HepG2 (cell line): ENCODE data around the gene PLPPR3. TPM values are rescaled to one million over a fixed set of nuclear protein-coding genes. Genes with fewer than 3 reads are reported as not detected.
A peak's percentile ranks its signal among the peaks of the same experiment; 100 is the strongest.

Experiments
- ARNT ChIP-seq: fragments of 450-650 bp; IDR thresholded peaks from 2 replicates; pipeline ENCODE4 v1.6.1; 2017
- FOXA3 ChIP-seq: IDR thresholded peaks from 2 replicates; pipeline ENCODE4 v1.6.1; 2016; ENCODE audit warnings: missing genetic modification reagents, missing compliant biosample characterization
- HNRNPL ChIP-seq: fragments of 200-400 bp; formaldehyde crosslinking; IDR thresholded peaks from 2 replicates; pipeline ENCODE4 v1.6.1; 2017; ENCODE audit warnings: mild to moderate bottlenecking, low read depth, low read length
- NFYB ChIP-seq: sonication (generic); formaldehyde crosslinking; IDR thresholded peaks from 2 replicates; pipeline ENCODE4 v1.4.0; 2020; ENCODE audit warnings: missing genetic modification reagents
- REL ChIP-seq: sonication (generic); formaldehyde crosslinking; conservative IDR thresholded peaks from 2 replicates; pipeline ENCODE4 v1.8.0; 2022; ENCODE audit warnings: mild to moderate bottlenecking, missing genetic modification reagents, moderate library complexity
- RNF2 ChIP-seq: fragments of 450-650 bp; conservative IDR thresholded peaks from 2 replicates; pipeline ENCODE4 v1.6.1; 2016; ENCODE audit warnings: low read depth
- TBL1XR1 ChIP-seq: fragments of 150-350 bp; IDR thresholded peaks from 2 replicates; pipeline ENCODE4 v1.6.1; 2014; ENCODE audit warnings: borderline replicate concordance, low read length; ENCODE audit not compliant: partially characterized antibody
- YEATS2 ChIP-seq: sonication (generic); formaldehyde crosslinking; IDR thresholded peaks from 2 replicates; pipeline ENCODE4 v1.4.0; 2020; ENCODE audit warnings: missing genetic modification reagents, borderline replicate concordance
- ZFP1 ChIP-seq: IDR thresholded peaks from 2 replicates; pipeline ENCODE4 v1.6.1; 2016
- ZFP90 ChIP-seq: sonication (generic); formaldehyde crosslinking; IDR thresholded peaks from 2 replicates; pipeline ENCODE4 v1.8.0; 2022; ENCODE audit warnings: missing genetic modification reagents, mild to moderate bottlenecking, inconsistent platforms, borderline replicate concordance
- ZMYM3 ChIP-seq: sonication (generic); formaldehyde crosslinking; IDR thresholded peaks from 2 replicates; pipeline ENCODE4 v1.5.1; 2020; ENCODE audit warnings: mild to moderate bottlenecking, missing genetic modification reagents
- ZNF235 ChIP-seq: sonication (generic); formaldehyde crosslinking; IDR thresholded peaks from 2 replicates; pipeline ENCODE4 v1.8.1; 2023; ENCODE audit warnings: mild to moderate bottlenecking, missing genetic modification reagents, borderline replicate concordance
- ZNF430 ChIP-seq: sonication (generic); formaldehyde crosslinking; IDR thresholded peaks from 2 replicates; pipeline ENCODE4 v1.9.0; 2021; ENCODE audit warnings: mild to moderate bottlenecking, missing genetic modification reagents
- ZNF501 ChIP-seq: sonication (generic); formaldehyde crosslinking; IDR thresholded peaks from 2 replicates; pipeline ENCODE4 v1.5.1; 2020; ENCODE audit warnings: mild to moderate bottlenecking, moderate library complexity, missing genetic modification reagents
- ZNF557 ChIP-seq: sonication (generic); formaldehyde crosslinking; IDR thresholded peaks from 2 replicates; pipeline ENCODE4 v1.4.0; 2020; ENCODE audit warnings: missing genetic modification reagents
- ZNF713 ChIP-seq: sonication (generic); formaldehyde crosslinking; IDR thresholded peaks from 2 replicates; pipeline ENCODE4 v1.4.0; 2020; ENCODE audit warnings: mild to moderate bottlenecking, missing genetic modification reagents
- ZNF773 ChIP-seq: sonication (generic); formaldehyde crosslinking; IDR thresholded peaks from 2 replicates; pipeline ENCODE4 v1.4.0; 2020; ENCODE audit warnings: missing genetic modification reagents, borderline replicate concordance
- ZSCAN29 ChIP-seq: sonication (generic); formaldehyde crosslinking; conservative IDR thresholded peaks from 2 replicates; pipeline ENCODE4 v1.4.0; 2020; ENCODE audit warnings: mild to moderate bottlenecking, missing genetic modification reagents
- polyA plus RNA-seq, 8 experiments: library from polyadenylated mRNA; depleted of rRNA in 3 of 8; stranded (reverse) in 7 of 8; unstranded in 1 of 8; fragments of >200 nt; fragmentation: Illumina TruSeq in 4 of 8; extraction: Trizol in 4 of 8; gene quantifications; 2 replicates each; pipeline versions ENCODE4 v1.2.1 to v1.2.3, GENCODE V29; 2011 to 2016; ENCODE audit warnings: low read depth in 4 of 8, missing spikeins in 1 of 8, mixed read lengths in 1 of 8; ENCODE audit not compliant: insufficient read depth in 1 of 8
- total RNA-seq, 5 experiments: library from RNA; depleted of rRNA; stranded (reverse); fragments of >200 nt; fragmentation: Illumina TruSeq; extraction: Trizol; gene quantifications; 2 replicates each; pipeline ENCODE4 v1.2.3, GENCODE V29; 2016; ENCODE audit warnings: low read depth in 1 of 5
- TF ChIP-seq, protein P1 (sequence below): sonication (generic); formaldehyde crosslinking; IDR thresholded peaks from 2 replicates; pipeline ENCODE4 v1.5.1; 2020; ENCODE audit warnings: mild to moderate bottlenecking, missing genetic modification reagents
- TF ChIP-seq, protein P2 (sequence below): sonication (generic); formaldehyde crosslinking; IDR thresholded peaks from 2 replicates; pipeline ENCODE4 v1.4.0; 2020; ENCODE audit warnings: missing genetic modification reagents, borderline replicate concordance
- TF ChIP-seq, protein P3 (sequence below): IDR thresholded peaks from 2 replicates; pipeline ENCODE4 v1.6.1; 2016; ENCODE audit warnings: mild to moderate bottlenecking, missing biosample characterization, missing genetic modification reagents

The PLPPR3 gene
- total and polyA plus RNA-seq, 2 of the 13 experiments (the other 11 are each of a cell fraction or from before 2014, with no cell fraction given) = 0.07 to 0.16 TPM

DNA sequence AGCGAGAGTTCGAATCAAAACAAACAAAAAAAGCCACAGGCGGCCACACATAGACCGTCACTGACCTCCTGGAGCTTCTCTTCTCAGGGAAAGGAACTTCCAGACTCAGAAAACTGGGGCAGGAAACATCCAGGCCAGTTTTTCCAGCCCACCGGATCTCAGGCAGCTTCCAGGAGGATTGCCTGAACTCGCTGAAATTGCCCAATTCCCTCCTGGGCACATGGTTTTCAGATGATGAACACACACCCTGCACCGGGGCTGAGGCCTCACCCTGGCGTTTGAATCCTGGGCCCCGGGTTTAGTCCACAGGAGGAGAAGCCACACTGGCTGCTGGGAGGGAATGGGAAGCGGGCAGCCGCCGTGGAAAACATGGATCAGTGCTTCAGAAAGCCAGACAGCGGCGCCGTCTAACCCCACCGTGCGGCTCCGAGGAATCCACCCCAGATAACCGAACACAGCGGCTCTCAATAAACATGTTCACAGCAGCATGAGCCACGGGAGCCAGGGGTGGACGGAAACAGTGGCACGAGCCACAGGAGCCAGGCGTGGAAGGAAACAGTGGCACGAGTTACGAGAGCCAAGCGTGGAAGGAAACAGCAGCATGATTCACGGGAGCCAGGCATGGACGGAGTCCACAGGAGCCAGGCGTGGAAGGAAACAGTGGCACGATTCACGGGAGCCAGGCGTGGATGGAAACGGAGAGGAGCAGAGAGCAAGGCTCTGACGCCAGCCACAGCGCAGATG lies 42.7 kb downstream of the PLPPR3 start (continued):
- peak; percentile 78; the same call in 1 of the 2 replicates for TF ChIP-seq YEATS2 (CRISPR knock-in tag)
- peak; percentile 73 for TF ChIP-seq RNF2
- no peak for TF ChIP-seq ZNF713 (CRISPR knock-in tag)
- peak; percentile 84 for TF ChIP-seq ZNF501 (CRISPR knock-in tag)
- TF ChIP-seq HNRNPL = no peak
- TF ChIP-seq, protein P1, sequence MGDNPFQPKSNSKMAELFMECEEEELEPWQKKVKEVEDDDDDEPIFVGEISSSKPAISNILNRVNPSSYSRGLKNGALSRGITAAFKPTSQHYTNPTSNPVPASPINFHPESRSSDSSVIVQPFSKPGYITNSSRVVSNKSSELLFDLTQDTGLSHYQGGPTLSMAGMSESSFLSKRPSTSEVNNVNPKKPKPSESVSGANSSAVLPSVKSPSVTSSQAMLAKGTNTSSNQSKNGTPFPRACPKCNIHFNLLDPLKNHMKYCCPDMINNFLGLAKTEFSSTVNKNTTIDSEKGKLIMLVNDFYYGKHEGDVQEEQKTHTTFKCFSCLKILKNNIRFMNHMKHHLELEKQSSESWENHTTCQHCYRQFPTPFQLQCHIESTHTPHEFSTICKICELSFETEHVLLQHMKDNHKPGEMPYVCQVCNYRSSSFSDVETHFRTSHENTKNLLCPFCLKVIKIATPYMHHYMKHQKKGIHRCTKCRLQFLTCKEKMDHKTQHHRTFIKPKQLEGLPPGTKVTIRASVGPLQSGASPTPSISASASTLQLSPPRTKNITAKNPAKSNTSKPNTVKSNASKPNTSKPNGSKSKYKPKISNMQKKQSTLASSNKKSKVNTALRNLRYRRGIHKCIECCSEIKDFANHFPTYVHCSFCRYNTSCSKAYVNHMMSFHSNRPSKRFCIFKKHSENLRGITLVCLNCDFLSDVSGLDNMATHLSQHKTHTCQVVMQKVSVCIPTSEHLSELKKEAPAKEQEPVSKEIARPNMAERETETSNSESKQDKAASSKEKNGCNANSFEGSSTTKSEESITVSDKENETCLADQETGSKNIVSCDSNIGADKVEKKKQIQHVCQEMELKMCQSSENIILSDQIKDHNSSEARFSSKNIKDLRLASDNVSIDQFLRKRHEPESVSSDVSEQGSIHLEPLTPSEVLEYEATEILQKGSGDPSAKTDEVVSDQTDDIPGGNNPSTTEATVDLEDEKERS (CRISPR knock-in tag) = peak; percentile 89; the same call in 1 of the 2 replicates
- TF ChIP-seq REL = no peak
- TF ChIP-seq ZSCAN29 (CRISPR knock-in tag) = no peak
- no peak for TF ChIP-seq ARNT
- TF ChIP-seq ZNF235 (CRISPR knock-in tag) = no peak
- TF ChIP-seq ZNF557 = peak; percentile 96
- TF ChIP-seq NFYB (CRISPR knock-in tag) = no peak
- TF ChIP-seq, protein P2, sequence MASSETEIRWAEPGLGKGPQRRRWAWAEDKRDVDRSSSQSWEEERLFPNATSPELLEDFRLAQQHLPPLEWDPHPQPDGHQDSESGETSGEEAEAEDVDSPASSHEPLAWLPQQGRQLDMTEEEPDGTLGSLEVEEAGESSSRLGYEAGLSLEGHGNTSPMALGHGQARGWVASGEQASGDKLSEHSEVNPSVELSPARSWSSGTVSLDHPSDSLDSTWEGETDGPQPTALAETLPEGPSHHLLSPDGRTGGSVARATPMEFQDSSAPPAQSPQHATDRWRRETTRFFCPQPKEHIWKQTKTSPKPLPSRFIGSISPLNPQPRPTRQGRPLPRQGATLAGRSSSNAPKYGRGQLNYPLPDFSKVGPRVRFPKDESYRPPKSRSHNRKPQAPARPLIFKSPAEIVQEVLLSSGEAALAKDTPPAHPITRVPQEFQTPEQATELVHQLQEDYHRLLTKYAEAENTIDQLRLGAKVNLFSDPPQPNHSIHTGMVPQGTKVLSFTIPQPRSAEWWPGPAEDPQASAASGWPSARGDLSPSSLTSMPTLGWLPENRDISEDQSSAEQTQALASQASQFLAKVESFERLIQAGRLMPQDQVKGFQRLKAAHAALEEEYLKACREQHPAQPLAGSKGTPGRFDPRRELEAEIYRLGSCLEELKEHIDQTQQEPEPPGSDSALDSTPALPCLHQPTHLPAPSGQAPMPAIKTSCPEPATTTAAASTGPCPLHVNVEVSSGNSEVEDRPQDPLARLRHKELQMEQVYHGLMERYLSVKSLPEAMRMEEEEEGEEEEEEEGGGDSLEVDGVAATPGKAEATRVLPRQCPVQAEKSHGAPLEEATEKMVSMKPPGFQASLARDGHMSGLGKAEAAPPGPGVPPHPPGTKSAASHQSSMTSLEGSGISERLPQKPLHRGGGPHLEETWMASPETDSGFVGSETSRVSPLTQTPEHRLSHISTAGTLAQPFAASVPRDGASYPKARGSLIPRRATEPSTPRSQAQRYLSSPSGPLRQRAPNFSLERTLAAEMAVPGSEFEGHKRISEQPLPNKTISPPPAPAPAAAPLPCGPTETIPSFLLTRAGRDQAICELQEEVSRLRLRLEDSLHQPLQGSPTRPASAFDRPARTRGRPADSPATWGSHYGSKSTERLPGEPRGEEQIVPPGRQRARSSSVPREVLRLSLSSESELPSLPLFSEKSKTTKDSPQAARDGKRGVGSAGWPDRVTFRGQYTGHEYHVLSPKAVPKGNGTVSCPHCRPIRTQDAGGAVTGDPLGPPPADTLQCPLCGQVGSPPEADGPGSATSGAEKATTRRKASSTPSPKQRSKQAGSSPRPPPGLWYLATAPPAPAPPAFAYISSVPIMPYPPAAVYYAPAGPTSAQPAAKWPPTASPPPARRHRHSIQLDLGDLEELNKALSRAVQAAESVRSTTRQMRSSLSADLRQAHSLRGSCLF (CRISPR knock-in tag) = no peak
- TF ChIP-seq, protein P3, sequence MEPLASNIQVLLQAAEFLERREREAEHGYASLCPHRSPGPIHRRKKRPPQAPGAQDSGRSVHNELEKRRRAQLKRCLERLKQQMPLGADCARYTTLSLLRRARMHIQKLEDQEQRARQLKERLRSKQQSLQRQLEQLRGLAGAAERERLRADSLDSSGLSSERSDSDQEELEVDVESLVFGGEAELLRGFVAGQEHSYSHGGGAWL (CRISPR knock-in tag) = peak; percentile 87
- peak; percentile 97 for TF ChIP-seq ZMYM3
- 0 out of 2 replicates have a peak, but pooled peaks have one; percentile 62 for TF ChIP-seq ZNF773 (CRISPR knock-in tag)
- TF ChIP-seq FOXA3 = peak; percentile 55
- TF ChIP-seq ZNF430 (CRISPR knock-in tag) = peak; percentile 94; the same call in 1 of the 2 replicates
- TF ChIP-seq ZFP1 (CRISPR knock-in tag) = no peak
- TF ChIP-seq ZFP90 (CRISPR knock-in tag) = no peak; the same call in 1 of the 2 replicates
- TF ChIP-seq TBL1XR1 = no peak
